Retinal pigment epithelial cell (primary cell): ENCODE measurements around the gene EED.

Source experiments
- DNase-seq: peaks from one replicate; pipeline ENCODE4 v3.0.0-alpha.2; 2010; ENCODE audit warnings: low read depth
- H3K4me3 ChIP-seq: 2 replicates; pipeline ENCODE4 v1.5.1; 2011; ENCODE audit warnings: mild to moderate bottlenecking, low read length, control low read depth, moderate library complexity
- TF ChIP-seq, protein P1 (sequence below): conservative IDR thresholded peaks from 2 replicates; pipeline ENCODE4 v1.5.1; 2011; ENCODE audit warnings: low read depth, low read length, control low read depth, inconsistent platforms

The EED gene

GRCh38 chr11:86255896-86256295, 11.3 kb downstream of the EED start:
- no peak overlapping the region for H3K4me3 ChIP-seq
- TF ChIP-seq, protein P1, sequence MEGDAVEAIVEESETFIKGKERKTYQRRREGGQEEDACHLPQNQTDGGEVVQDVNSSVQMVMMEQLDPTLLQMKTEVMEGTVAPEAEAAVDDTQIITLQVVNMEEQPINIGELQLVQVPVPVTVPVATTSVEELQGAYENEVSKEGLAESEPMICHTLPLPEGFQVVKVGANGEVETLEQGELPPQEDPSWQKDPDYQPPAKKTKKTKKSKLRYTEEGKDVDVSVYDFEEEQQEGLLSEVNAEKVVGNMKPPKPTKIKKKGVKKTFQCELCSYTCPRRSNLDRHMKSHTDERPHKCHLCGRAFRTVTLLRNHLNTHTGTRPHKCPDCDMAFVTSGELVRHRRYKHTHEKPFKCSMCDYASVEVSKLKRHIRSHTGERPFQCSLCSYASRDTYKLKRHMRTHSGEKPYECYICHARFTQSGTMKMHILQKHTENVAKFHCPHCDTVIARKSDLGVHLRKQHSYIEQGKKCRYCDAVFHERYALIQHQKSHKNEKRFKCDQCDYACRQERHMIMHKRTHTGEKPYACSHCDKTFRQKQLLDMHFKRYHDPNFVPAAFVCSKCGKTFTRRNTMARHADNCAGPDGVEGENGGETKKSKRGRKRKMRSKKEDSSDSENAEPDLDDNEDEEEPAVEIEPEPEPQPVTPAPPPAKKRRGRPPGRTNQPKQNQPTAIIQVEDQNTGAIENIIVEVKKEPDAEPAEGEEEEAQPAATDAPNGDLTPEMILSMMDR = no peak
- no peak for DNase-seq

DNA sequence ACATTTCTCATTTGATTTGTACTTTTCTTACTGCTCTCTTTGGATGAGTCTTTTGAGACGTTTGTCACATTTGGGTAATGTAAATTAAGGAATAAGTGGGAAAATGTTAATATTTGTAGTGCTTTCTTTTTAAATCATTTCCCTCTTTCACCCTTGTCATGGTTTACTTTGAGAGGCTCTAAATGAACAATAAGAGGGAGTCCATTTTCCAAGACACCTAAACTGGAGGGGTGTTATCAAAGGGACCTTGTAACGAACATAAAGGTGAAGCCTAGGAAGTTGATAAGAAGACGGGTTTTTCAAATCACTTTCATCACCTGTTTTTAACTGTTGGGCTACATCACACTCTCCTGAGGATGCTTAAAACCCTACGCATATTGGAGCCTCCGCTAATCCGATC, 12.1 kb downstream of the EED start:
- H3K4me3 ChIP-seq = no peak overlapping the region
- DNase-seq = no peak
- TF ChIP-seq, protein P1 = no peak

- H3K4me3 ChIP-seq = no peak overlapping the region
- TF ChIP-seq, protein P1 = no peak
- no peak for DNase-seq
Measured at GRCh38 chr11:86257446-86257845, 12.9 kb downstream of the EED start.

- no peak overlapping the region for H3K4me3 ChIP-seq
- TF ChIP-seq, protein P1 = no peak
- DNase-seq = no peak
Measured at GRCh38 chr11:86259730-86260129, 15.2 kb downstream of the EED start.

GRCh38 chr11:86261328-86261727, 16.8 kb downstream of the EED start:
- DNase-seq = no peak
- TF ChIP-seq, protein P1 = no peak
- no peak overlapping the region for H3K4me3 ChIP-seq

DNA sequence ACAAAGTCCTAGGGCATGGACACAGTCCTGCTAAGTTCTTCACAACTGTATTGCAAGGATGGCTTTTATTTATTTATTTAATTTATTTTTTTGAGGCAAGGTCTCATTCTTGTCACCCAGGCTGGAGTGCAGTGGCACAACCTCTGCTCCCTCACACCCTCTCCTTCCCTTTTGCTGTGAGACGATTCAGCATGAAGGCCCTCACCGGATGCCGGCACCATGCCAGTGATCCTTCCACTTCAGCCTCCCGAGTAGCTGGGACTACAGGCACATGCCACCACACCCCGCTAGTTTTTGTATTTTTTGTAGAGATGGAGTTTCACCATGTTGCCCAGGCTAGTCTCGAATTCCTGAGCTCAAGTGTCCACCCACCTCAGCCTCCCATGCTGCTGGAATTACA, 17.8 kb downstream of the EED start:
- DNase-seq = no peak
- TF ChIP-seq, protein P1 = no peak

GRCh38 chr11:86264649-86265048, 20.1 kb downstream of the EED start:
- no peak for DNase-seq
- TF ChIP-seq, protein P1 = no peak
- no peak overlapping the region for H3K4me3 ChIP-seq

More for the DNA sequence above, 17.8 kb downstream of the EED start:
- no peak overlapping the region for H3K4me3 ChIP-seq
